ENCODE measurements around the gene PPT2.
A peak's percentile ranks its signal among the peaks of the same experiment; 100 is the strongest.

GRCh38 chr6:32110632-32111031 is 43.3 kb upstream of the PPT2 start:
- TF ChIP-seq CTCF (IDR thresholded peaks at IDR 0.05; ENCODE audit: insufficient read depth, low read length) (no peak), POLR2AphosphoS5 (IDR thresholded peaks at IDR 0.05; ENCODE audit: low read depth) (peak; percentile 12; the same call in 1 of the 2 replicates), REST (IDR thresholded peaks at IDR 0.05; ENCODE audit: insufficient replicate concordance, low read depth) (no peak), SPI1 (IDR thresholded peaks at IDR 0.05; ENCODE audit: borderline replicate concordance, low read depth) (no peak), GABPA (IDR thresholded peaks at IDR 0.05; ENCODE audit: low read depth) (no peak)
